ENCODE measurements around the gene TRAF2. TPM values are rescaled to one million over a fixed set of nuclear protein-coding genes. Genes with fewer than 3 reads are reported as not detected.

TRAF2 gene, protein sequence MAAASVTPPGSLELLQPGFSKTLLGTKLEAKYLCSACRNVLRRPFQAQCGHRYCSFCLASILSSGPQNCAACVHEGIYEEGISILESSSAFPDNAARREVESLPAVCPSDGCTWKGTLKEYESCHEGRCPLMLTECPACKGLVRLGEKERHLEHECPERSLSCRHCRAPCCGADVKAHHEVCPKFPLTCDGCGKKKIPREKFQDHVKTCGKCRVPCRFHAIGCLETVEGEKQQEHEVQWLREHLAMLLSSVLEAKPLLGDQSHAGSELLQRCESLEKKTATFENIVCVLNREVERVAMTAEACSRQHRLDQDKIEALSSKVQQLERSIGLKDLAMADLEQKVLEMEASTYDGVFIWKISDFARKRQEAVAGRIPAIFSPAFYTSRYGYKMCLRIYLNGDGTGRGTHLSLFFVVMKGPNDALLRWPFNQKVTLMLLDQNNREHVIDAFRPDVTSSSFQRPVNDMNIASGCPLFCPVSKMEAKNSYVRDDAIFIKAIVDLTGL
- total RNA-seq = 11.6 and 16.9 TPM in 2 replicates

DNA sequence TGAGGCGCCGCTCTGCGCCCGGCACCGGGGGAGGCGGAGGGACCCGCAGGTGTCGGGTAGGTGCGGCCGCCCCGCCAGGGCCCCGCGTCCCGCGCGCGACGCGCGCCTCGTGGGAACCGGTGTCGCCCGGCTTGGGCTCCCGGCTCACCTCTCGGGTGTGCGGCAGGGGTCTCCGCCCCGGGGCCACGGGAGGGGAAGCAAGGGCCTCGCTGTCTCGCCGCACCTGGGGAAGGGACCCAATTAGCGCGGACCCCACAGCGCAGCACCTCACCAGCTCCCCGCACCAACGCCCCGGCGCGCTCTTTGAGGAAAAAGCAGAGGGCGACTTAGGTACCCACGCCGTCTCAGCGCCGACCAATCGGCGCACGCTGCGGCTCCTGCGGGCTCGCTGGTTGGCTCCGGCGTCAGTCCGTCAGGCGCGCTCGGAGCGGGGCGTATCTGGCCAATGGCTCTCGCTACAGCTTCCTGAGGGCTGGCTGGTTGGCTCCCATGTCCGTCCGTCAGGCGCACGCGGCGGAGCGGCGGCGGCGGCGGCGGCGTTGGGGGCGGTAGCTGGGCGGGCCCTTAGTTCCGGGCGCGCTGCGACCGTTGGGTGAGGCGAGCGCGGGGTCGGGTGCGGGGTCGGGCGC, at the start of gene TRAF2:
TSS of gene TRAF2 (plus strand) at position 567 of the 629 bp plus-strand sequence. CDS start 12,225 bp downstream, outside the sequence.

GRCh38 chr9:136842380-136842948, 43.9 kb upstream of the TRAF2 start, which contains the start of gene AJM1:
Gene AJM1, plus strand, starts transcription at chr9:136842478. Its CDS starts 1,937 bp downstream, at chr9:136844415.

DNA sequence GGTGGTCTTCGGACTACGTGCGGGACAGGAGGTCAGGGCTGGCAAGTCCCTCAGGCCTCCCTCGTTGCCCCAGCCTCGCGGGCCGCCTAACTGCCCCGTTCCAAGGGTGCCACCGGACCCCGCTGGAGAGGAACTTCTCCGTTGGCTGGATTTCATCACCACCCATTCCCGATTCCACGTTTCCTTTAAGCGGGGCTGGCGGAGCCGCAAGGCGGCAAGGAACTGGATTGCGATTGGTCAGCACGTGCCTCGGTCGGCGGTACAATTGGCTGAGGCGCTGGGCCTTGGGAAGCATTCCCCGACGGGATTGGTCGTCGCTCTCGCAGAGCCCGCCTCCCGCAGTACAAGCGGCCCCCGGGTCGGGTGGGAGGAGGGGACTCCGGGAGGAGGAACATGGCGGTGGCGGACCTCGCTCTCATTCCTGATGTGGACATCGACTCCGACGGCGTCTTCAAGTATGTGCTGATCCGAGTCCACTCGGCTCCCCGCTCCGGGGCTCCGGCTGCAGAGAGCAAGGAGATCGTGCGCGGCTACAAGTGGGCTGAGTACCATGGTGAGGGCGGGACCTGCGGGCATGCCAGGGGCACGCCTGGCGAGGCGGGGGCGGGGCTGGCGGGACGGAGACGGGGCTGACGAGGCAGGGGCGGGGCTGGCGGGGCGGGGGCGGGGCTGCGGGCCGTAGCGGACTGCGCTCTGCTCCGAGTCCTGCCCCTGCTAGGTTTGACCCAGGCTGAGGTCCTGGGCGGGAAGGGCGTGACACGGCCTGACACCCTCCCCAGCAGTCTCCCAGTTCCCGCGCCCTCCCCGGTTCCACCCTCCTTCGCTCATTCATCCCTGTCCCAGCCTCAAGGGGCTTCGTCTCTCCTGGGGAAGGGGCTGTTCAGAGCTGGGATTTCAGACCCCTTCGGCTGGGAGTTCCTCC, 37.0 kb upstream of the TRAF2 start, which contains the start of gene PHPT1:
TSS of gene PHPT1 (plus strand) at position 372 of the 922 bp plus-strand sequence. CDS start at position 394, 22 bp downstream.

GRCh38 chr9:136851941-136852663, 34.2 kb upstream of the TRAF2 start, which contains the start of gene MAMDC4:
Gene MAMDC4, plus strand, starts transcription at chr9:136852346. Its CDS starts 71 bp downstream, at chr9:136852417.

DNA sequence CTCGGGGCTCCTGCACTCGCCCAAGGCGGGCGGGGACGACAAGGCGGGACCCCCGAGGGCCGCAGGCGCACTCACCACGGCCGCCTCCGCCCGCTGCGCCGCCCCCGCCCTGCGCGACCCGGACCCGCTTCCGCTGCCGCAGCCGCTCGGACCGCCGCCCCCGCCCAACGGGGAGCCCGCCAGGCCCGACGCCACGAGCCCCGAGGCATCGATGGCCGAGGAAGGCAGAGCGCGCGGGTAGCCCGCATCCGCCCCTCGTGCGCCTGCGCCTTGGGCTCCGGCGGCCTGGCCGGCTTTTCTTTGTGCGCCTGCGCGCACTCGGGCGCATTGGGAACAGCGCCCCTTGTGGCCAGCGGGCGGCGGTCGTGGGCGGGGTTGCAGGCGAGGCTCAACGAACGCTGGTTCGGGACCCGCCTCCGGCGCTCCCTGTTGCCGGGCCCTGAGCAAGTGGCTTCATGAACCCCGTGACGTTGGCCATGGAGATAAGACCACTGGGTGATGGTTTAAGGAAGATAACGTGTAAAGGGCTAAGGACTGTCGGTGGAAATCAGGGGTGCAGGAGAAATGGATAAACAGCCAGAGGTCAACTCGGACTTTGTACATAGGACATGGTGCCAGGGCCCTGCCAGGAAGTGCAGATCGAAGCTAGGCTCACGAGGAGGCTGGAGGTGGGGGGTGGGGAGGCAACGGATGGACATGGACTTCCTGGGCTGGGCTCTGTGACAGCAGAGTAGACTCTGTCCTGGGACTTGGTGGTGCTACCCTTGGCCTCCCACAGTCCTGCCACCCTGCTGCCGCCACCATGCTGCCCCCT, 58.4 kb downstream of the TRAF2 start, which contains the start of the genes C8G and FBXW5:
TSS of gene C8G (plus strand) at position 725 of the 814 bp plus-strand sequence. CDS start at position 803, 78 bp downstream.
TSS of gene FBXW5 (minus strand) at position 220 of the 814 bp plus-strand sequence. CDS start 655 bp downstream, outside the sequence.

GRCh38 chr9:136951541-136952320, 65.4 kb downstream of the TRAF2 start, which contains the start of gene LCN12:
Gene LCN12, plus strand, starts transcription at chr9:136952273. Its CDS starts 55 bp downstream, at chr9:136952328.

Other genes with a start within 250 kb of the TRAF2 start
- 318 and 599 TPM in 2 replicates for gene EGFL7, start 223.6 kb upstream of the TRAF2 start, total RNA-seq
- gene AGPAT2, start 199.1 kb upstream of the TRAF2 start, total RNA-seq = 31.4 and 36.0 TPM in 2 replicates
- 100 and 125 TPM in 2 replicates for gene DIPK1B, start 173.9 kb upstream of the TRAF2 start, total RNA-seq
- gene LCN10, start 143.6 kb upstream of the TRAF2 start, total RNA-seq = not detected in 2 replicates
- gene LCN6, start 138.0 kb upstream of the TRAF2 start, total RNA-seq = not detected in 2 replicates
- gene LCN8, start 128.3 kb upstream of the TRAF2 start, total RNA-seq = not detected in 2 replicates
- not detected in 2 replicates for gene LCN15, start 122.0 kb upstream of the TRAF2 start, total RNA-seq
- gene TMEM141, start 95.2 kb upstream of the TRAF2 start, total RNA-seq = 73.7 and 78.5 TPM in 2 replicates
- under 0.01 and 1.1 TPM in 2 replicates for gene CCDC183, start 90.2 kb upstream of the TRAF2 start, total RNA-seq
- 73.3 and 80.5 TPM in 2 replicates for gene RABL6, start 78.6 kb upstream of the TRAF2 start, total RNA-seq
- 0.45 and 2.2 TPM in 2 replicates for gene AJM1, start 44.0 kb upstream of the TRAF2 start, total RNA-seq
- 189 and 196 TPM in 2 replicates for gene PHPT1, start 37.1 kb upstream of the TRAF2 start, total RNA-seq
- gene MAMDC4, start 34.2 kb upstream of the TRAF2 start, total RNA-seq = 0.81 and 4.9 TPM in 2 replicates
- 442 and 468 TPM in 2 replicates for gene EDF1, start 20.2 kb upstream of the TRAF2 start, total RNA-seq
- 154 and 194 TPM in 2 replicates for gene FBXW5, start 58.2 kb downstream of the TRAF2 start, total RNA-seq
- 0.19 and 0.72 TPM in 2 replicates for gene C8G, start 58.7 kb downstream of the TRAF2 start, total RNA-seq
- 0.09 TPM in 1 of 2 replicates, not detected in the other for gene LCN12, start 65.8 kb downstream of the TRAF2 start, total RNA-seq
- 0.56 TPM in 1 of 2 replicates, not detected in the other for gene PTGDS, start 91.0 kb downstream of the TRAF2 start, total RNA-seq
- 0.19 TPM in 1 of 2 replicates, not detected in the other for gene LCNL1, start 96.5 kb downstream of the TRAF2 start, total RNA-seq
- gene PAXX, start 105.9 kb downstream of the TRAF2 start, total RNA-seq = 14.8 and 18.4 TPM in 2 replicates
- 0.90 and 7.6 TPM in 2 replicates for gene CLIC3, start 110.1 kb downstream of the TRAF2 start, total RNA-seq
- 11.0 and 27.3 TPM in 2 replicates for gene ABCA2, start 141.7 kb downstream of the TRAF2 start, total RNA-seq
- gene FUT7, start 145.6 kb downstream of the TRAF2 start, total RNA-seq = not detected in 2 replicates
- gene NPDC1, start 159.7 kb downstream of the TRAF2 start, total RNA-seq = 29.4 and 39.3 TPM in 2 replicates
- gene ENTPD2, start 167.5 kb downstream of the TRAF2 start, total RNA-seq = not detected in 2 replicates
- gene SAPCD2, start 184.0 kb downstream of the TRAF2 start, total RNA-seq = 5.5 and 15.9 TPM in 2 replicates
- gene UAP1L1, start 191.0 kb downstream of the TRAF2 start, total RNA-seq = 8.7 and 11.6 TPM in 2 replicates
- 54.5 and 71.4 TPM in 2 replicates for gene MAN1B1, start 200.5 kb downstream of the TRAF2 start, total RNA-seq
- 76.0 and 87.4 TPM in 2 replicates for gene DPP7, start 228.2 kb downstream of the TRAF2 start, total RNA-seq